GM21528 (cell line): ENCODE results near the gene ARID1B.

Experiments used
- ATAC-seq: cut with Tn5 transposase; IDR thresholded peaks from one replicate; pipeline ENCODE4 v1.9.1; 2021; ENCODE audit warnings: mild to moderate bottlenecking, moderate library complexity; ENCODE audit not compliant: unreplicated experiment, low FRiP score

ARID1B gene

DNA sequence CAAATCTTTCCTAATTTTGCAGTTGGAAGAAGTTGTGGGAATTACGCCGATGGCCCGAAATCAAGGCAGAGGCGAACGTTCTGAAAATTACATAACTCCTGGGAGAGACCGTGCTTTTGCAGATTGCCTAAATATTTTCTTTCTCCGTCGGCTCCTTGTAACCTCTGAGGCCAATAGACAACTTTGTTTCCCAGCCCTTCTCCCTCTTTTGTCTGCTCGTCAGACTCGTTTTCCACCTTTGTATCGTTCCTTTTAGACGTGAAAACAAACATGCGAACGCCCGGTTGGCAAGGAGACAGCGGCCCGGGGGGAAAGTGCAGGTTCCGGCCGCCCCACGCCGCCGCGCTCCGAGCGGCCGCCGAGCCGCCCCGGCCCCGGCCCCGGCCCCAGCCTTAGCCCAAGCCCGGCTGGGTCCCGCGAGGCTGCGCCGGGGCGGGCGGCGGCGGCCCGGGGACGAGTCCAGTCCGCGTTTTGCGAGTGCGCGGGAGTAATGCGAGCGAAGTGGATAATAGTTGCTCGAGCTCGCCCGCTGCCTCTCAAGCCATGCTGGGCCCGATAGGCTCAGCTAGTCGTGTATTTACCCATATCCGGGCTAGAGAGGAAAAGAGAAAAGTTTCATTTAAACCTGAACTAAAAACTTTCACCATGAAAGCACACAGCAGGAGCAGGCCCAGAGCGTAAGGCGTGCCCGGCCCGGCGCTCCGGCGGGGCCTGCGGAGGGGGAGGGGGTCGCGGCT lies at the start of gene ARID1B:
TSS of gene ARID1B (plus strand) at position 539 of the 737 bp plus-strand sequence. CDS start 303 bp downstream, outside the sequence.
- peak; percentile 53 for ATAC-seq

DNA sequence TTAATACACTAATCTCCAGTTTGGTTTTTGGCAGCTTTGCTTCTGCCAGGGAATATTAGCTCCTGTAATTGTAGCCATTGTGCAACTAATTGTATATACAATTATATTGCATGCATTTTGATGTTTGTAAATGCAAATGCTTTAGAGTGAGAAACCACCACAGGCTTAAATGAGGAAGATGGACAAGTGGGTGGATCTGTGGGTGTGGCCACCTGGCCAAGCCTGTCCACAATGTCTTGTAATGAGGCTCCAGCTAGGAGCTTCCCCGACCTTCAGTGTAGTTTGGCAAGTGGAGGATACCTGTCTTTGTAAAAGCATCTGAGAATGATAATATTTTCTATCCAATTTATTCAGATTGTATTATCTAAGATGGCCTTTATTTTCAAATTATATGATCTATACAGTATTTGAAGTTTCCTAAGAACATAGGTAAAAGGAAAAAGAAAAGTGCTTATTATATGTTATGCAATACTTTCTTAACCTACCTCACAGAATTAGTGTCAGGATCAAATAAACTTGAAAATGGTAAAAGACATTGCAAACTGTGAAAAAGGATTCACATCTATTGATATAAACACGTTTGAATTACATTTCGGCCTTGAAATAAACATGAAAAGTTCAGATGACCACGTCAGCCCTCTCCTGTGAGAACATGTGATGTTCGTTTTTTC lies 49.3 kb upstream of the ARID1B start:
- no peak for ATAC-seq

DNA sequence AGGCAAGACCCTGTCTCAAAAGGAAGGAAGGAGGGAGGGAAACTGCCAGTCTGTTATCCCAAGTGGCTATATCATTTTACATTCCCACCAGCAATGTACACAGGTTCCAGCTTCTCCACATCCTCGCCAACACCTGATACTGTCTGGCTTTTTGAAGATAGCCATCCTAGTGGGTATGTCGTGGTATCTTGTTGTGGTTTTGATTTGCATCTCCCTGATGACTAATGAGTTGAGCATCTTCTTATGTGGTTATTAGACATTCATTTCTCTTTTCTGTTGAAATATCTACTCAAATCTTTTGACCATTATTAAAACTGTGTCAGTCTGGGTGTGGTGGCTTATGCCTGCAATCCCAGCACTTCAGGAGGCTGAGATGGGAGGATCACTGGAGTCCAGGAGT lies 47.9 kb upstream of the ARID1B start:
- ATAC-seq: no peak

DNA sequence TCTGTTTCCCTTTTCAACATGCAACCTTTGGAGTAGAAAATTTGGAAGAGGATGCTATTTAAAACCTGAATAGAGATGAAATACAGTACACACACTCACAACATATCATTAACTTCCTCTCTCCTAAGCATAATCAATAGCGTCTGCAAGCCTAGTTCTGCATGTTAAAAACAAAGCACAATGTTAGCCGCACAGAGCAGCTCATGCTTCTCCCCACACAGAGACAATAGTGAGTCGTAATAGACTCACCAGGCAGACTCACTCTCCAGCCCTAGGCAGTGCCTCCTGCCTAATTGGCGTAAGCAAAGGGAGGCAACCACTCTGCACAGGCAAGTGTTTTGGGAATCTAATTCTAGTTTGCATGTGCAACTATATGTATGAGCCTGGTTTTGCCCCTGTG lies 45.8 kb upstream of the ARID1B start:
- no peak for ATAC-seq

DNA sequence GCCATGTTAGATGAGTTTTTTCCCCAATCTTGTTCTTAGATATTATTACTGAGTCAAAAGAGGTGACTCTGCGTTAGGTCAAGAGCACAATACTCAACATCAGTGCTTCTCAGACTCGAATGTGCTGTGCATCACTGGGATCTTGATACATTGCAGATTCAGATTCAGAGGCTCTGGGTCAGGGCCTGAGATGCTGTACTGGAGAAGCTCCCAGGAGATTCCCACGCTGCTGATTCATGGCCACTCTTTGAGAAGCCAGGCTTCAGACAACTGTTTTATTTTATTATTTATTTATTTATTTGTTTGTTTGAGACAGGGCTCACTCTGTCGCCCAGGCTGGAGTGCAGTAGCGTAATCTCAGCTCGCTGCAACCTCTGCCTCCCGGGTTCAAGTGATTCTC lies 41.4 kb upstream of the ARID1B start:
- ATAC-seq: no peak

DNA sequence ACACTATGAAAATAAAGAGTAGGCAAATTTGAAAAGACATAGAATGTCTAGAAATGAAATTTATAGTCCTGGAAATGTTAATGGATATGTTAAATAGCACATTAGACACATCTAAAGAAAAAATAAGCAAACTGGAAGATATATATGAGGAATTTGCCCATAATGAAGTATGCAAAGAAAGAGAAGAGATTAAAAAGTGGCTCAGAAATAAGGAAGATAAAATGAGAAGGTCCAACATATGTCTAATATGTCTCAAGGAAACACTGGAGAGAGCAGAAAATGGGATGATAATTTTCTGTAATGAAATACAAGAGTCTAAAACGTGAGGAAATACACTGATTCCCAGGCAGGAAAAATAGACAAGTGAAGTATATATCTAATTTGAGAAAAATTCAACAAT lies 36.6 kb upstream of the ARID1B start:
- no peak for ATAC-seq

DNA sequence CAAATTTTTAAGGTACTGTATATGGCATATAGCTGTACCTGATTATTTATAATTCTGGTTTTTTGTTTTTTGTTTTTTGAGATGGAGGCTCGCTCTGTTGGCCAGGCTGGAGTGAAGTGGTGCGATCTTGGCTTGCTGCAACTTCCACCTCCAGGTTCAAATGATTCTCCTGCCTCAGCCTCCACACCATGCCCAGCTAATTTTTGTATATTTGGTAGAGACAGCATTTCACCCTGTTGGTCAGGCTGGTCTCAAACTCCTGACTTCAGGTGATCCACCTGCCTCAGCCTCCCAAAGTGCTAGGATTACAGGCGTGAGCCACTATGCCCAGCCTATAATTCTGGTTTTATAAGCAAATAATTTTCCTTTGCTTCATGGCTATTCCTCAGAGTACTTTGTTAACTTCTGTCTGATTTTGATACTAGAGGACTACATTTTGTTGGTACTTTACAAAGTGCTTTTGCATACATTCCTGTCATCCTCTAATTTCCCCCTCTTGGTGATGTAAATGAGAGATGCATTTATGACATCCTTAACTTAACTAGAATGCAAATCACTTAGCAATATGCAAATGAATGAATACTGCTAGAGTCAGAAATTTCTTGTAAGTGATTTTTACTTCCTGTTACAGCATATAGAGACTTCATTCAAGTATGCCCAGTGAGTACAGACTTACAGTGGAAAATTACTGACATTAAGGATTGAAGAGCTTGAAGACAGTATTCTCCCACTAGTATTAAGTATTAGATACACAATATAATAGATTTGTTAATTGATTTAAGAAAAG lies 35.7 kb upstream of the ARID1B start:
- no peak for ATAC-seq

DNA sequence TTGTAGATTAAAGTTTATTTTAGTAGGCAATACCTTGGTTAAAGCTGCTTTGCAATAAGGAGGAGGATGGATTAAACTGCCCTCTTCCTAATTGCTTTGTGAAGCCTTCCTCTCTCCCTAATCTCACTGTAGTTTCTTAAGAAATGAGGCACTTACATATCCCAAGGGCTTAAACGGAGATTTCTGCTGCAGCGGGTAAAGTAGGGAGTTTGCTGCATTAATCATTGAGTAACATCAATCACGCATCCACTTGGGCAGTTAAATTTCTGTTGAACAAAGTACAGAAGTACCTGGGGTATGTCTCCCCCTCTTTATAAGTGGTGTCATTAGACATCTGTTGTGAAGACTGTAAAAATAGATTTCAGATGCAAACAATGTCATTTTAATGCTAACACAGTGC lies 29.5 kb upstream of the ARID1B start:
- no peak for ATAC-seq

DNA sequence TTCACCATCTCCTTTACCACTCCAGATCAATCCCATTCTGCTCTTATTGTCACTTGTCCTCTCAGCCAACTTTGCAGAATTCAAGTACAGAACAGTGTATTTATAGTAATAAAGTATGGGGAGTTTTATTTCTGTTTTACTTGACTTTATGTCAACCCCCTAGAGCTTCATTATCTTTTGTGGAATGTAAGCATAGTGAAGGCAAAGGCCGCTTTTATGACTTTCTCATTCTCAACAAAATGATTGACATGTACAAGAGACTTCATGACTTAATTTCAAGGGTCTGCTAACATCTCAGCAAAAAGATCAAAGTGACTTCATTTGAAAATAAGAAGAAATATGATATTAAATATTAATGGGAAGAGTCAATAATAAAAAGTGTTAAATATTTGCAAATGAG lies 28.7 kb upstream of the ARID1B start:
- ATAC-seq: no peak

DNA sequence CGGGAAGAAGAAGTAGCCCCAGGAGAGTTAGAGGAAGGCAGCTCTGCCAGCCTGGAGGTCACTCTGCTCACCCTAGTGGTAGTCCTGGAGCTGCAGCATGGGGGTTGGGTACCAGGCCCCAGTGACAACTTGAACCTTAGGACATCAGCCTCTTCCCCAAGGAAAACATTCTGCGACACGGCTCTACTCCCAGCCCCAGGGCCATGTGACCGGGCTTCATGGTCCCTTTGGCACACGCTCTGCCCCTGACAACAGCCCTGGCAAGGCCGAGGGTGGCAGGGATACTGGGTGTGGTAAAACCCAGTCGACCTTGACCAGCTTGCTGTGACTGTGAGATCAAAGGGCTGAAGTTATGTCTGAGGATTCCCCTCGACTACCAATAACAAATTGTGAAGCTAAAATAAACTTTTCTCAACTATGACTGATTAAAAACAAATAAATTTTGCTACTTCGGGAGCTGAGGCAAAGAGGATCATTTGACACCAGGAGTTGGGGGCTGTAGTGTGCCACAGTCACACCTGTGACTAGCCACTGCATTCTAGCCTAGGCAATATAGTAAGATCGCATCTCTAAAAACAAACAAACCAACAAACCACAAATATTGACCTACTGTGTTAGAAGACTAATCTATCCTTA lies 24.4 kb upstream of the ARID1B start:
- ATAC-seq: peak; percentile 52

DNA sequence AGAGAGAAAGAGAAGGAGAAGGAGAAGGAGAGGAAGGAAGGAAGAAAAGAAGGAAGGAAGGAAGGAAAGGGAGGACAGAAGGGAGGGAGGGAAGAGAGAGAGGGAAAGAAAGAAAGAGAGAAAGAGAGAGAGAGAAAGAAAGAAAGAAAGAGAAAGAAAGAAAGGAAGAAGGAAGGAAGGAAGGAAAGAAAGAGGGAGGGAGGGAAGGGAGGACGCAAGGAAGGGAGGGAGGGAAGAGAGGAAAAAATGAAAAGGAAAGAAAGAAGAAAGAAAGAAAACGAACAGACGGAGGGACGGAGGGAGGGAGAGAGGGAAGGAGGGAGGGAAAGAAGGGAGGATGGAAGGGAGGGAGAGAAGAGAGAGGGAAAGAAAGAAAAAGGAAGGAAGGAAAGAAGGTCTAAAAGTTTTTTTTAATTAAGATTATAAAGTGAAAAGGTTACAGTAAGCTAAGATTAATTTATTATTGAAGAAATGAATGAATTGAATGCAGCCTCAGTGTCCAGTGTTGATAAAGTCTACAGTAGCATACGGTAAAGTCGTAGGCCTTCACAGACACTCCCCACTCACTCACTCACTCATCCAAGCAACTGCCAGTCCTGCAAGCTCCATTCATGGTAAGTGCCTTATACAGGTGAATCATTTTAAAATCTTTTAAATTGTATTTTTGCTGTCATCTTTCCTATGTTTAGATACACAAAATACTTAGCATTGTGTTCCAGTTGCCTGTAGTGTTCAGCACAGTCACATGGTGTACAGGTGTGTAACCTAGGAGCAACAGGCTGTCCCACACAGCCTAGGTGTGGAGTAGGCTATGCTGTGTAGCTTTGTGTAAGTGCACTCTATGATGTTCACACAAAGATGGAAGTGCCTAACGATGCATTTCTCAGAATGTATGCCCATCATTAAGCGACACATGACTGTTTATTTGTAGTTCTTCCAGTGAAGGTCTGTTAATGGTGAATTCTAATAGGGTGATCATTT lies 20.3 kb upstream of the ARID1B start:
- ATAC-seq: no peak

DNA sequence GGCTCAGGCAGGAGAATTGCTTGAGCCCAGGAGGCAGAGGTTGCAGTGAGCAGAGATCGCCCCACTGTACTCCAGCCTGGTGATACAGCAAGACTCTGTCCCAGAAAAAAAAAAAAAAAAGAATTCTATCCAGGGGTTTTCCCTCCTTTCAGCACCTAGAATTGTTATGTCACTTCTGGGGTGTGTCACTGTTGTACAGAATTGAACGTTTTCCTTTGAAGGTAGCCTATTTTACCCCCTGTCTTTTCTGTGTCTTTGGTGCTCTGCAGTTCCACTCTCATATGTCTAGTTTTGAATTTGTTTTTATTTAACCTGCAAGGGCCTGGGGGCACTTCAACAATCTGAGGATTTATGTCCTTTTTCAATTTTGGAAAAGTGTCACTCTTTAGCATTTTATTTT lies 19.3 kb upstream of the ARID1B start:
- ATAC-seq: no peak

DNA sequence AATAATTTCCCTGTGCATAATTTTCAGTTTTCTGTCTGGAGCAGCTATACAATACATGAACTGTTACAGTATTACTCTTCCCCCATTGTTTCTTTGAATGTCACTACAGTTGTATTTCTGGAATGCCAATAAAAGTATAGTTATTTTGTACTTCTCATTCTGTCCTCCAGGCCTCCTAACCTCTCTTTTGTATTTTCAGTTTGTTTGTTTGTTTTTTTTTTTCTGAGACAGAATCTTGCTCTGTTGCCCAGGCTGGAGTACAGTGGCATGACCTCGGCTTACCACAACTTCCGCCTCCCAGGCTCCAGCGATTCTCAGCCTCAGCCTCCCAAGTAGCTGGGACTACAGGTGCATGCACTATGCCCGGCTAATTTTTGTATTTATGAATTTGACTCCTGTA lies 16.8 kb upstream of the ARID1B start:
- no peak for ATAC-seq

DNA sequence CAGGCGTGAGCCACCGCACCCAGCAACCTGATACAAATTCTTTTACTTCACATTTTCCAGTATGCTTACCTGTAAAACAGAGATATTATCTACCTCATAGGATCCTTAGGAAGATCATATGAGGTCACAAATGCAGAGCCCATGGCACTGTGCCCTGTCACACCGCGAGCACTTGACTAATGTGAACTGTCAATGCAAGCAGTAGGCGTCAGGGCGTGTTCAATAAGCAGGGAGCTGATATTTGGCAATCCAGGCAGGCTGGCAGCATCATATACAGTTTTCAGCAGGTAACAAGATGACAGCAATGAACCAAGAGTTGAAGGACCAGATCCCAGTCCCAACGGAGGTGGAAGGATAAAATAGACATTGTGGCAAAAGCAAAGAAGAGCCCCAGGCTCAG lies 14.6 kb upstream of the ARID1B start:
- no peak for ATAC-seq

DNA sequence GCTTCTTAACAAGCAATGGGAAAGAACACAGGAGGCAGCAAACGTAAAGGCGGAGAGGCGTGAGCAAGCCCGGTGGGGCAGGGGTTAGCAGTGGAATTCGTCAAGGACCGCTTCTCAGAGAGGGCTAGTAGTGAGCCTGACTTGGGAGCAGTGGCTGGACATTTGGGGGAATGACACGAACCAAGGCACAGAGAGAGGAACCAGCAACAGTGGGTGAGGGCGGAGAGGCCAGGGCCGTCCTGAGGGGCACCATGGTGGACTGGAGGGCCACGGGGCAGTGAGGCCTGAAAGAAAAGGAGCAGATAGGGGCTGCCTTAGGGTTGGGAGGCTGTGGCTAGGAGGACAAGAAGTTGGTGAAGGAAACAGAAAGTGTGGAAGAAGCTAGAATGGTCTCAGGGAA lies 12.1 kb upstream of the ARID1B start:
- ATAC-seq: no peak

DNA sequence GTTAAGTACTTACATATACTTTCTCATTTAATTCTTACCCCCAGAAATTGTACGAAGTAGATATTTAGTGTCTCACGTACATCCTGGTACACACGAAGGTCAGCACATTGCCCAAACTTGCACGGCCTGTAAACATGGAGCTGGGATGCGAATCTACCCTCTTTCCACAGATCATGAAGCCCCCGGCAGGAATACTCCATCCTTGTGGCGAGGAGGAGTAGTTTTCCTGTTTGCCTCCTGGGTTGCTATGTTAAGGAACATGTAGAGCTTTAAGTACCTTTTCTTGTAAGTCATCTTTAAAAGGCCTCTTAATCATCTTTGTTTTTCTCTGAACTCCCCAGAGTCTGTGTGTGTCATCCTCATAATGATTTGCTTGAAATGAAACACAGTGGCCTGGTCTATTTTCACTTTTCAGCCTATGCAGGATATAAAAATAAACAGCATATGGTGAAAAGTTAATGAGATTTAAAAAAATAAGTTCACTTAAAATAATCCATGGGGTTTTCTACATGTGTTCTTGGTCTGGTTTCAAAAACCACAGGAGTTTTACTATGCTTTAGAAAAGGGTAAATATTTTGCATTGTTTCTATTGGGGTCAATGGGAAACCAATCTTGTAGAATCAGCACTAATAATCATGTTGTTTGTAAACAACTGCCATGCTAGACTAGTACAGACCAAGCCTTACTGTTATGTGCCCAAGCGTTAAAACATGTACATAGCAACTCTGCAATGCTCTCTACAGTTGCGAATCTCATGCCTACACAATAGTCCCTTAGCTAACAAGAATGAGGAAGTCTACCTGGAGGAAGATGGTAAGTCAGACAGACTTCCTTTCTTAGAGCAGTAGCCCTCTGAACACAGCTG lies 9.3 kb upstream of the ARID1B start:
- ATAC-seq: peak; percentile 90

DNA sequence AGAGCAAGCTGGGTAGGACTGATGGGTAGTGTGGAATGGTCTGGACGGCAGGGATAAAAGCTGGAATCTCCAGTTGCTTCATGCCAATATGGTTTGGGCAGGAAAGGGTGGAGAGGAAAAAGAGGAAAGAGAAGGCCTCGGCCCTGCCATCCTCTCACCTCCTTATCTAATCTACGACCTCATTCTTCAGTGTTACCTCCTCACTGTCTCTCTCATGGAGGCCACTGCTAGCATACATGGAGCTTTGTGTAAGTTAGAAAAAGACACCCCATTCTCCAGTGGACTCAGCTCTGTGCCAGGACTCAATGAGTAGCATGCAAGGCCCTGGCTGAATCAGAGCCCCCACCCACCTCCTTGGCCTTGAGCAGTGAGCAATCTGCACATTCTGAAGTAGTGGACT lies 6.1 kb upstream of the ARID1B start:
- no peak for ATAC-seq

DNA sequence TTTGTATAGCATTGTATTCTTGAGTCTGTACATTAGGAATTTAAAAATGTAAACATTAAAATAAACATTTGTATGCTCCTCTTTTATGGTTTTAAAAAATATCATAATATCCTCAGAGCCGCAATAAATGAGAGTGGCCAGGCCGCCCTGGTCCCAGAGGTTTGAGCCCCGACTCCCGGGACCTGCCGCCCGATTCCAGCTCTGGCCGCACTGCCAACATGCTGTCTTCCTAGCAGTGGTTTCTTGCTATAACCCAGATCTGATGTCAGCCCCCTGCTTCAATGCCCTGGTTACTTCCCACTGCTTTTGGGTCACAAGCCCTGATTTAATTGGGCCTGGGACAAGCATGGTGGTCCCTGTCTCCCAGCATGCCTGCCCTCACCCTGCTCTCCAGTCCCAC lies 5.4 kb upstream of the ARID1B start:
- no peak for ATAC-seq

DNA sequence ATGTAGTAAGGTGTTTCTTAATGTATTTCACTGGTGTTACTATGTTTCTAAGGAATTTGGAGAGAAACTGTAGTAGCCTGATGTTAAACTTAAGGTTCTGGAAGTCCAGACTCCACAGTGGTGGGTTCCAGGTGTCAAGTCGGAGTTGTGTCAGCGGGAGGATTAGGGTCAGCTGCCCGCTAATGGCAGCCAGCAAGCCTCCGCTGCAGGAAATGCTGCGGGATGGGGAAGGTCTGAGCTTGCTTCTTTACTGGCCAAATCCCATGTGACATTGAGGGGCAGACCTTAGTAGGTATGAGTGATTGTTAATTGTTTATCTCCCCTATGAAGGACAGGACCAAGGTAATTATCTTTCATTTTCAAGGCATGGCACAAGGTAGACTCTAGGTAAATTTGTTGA lies 3.7 kb upstream of the ARID1B start:
- no peak for ATAC-seq
